Measurements from ENCODE around the gene CSHL1. TPM values are rescaled to one million over a fixed set of nuclear protein-coding genes. Genes with fewer than 3 reads are reported as not detected.
"Not testable (repeated sequence)": the region's sequence is repeated elsewhere in the genome, so short reads cannot be mapped to it uniquely, and the experiment has no call there.

Gene CSHL1
- total RNA-seq, 1 donor from 2014 or later = not detected

GRCh38 chr17:63927464-63928171, 16.6 kb upstream of the CSHL1 start:
- CTCF ChIA-PET = interaction anchor here (0.8 to 8.9 kb wide), 4 partner anchors 8 to 98 kb away, joined by 4 to 146 read pairs (median 44); partner anchors contain the start of gene GH1
- peak overlapping the region; percentile 98 for H3K4me3 Mint-ChIP-seq

GRCh38 chr17:63926164-63926563, 15.1 kb upstream of the CSHL1 start:
- H3K36me3 Mint-ChIP-seq (ENCODE audit: low read depth) = peaks cover 37% of the 10 kb centered on the region
- H3K9me3 Mint-ChIP-seq = no peaks in the 10 kb centered on the region
- no peak for TF ChIP-seq CTCF (IDR thresholded peaks at IDR 0.05)
- POLR2A ChIA-PET = interaction anchor here (0.5 to 19.1 kb wide), 10 partner anchors 8 to 729 kb away, joined by 3 to 837 read pairs (median 6); partner anchors contain the start of genes GH1 and ICAM2
- H3K27ac Mint-ChIP-seq = peak overlapping the region; percentile 96
- H3K4me3 Mint-ChIP-seq = peak overlapping the region; percentile 71
- H3K4me1 Mint-ChIP-seq = peaks cover 95% of the 10 kb centered on the region
- DNase-seq = no peak
- CTCF ChIA-PET = interaction anchor here (1.2 to 2.8 kb wide), 3 partner anchors 20 to 100 kb away, joined by 3 to 34 read pairs (median 6); no protein-coding TSS in a partner anchor
- intact Hi-C loops (cut with micrococcal nuclease) = no loop called here
- ATAC-seq (ENCODE audit: low read depth) = no peak
- no peaks in the 10 kb centered on the region for H3K27me3 Mint-ChIP-seq

More at GRCh38 chr17:63927464-63928171, 16.6 kb upstream of the CSHL1 start:
- ATAC-seq (ENCODE audit: low read depth) (peak; percentile 25), DNase-seq (peak; percentile 49)
- H3K27me3 Mint-ChIP-seq = no peaks in the 10 kb centered on the region
- peaks cover 87% of the 10 kb centered on the region for H3K4me1 Mint-ChIP-seq
- peak overlapping the region; percentile 96 for H3K27ac Mint-ChIP-seq
- POLR2A ChIA-PET = interaction anchor here (0.5 to 19.1 kb wide), 16 partner anchors 9 to 229 kb away, joined by 3 to 837 read pairs (median 4); partner anchors contain the start of genes DDX42, GH1 and ICAM2
- no peaks in the 10 kb centered on the region for H3K9me3 Mint-ChIP-seq
- intact Hi-C loops (cut with micrococcal nuclease) = no loop called here
- TF ChIP-seq CTCF (IDR thresholded peaks at IDR 0.05) = no peak
- peaks cover 46% of the 10 kb centered on the region for H3K36me3 Mint-ChIP-seq (ENCODE audit: low read depth)

- H3K4me3 Mint-ChIP-seq = peak overlapping the region; percentile 71
- H3K27ac Mint-ChIP-seq = peak overlapping the region; percentile 96
Observed at GRCh38 chr17:63925615-63926014, 14.6 kb upstream of the CSHL1 start.

GRCh38 chr17:63922402-63922801, 11.3 kb upstream of the CSHL1 start:
- H3K4me3 Mint-ChIP-seq = peak overlapping the region; percentile 71
- DNase-seq (peak; percentile 51), ATAC-seq (ENCODE audit: low read depth) (peak; percentile 51)
- H3K9me3 Mint-ChIP-seq; H3K36me3 Mint-ChIP-seq (ENCODE audit: low read depth); H3K27me3 Mint-ChIP-seq; intact Hi-C loops (cut with micrococcal nuclease): not testable (repeated sequence)
- POLR2A ChIA-PET = interaction anchor here (0.6 to 19.1 kb wide), 9 partner anchors 8 to 223 kb away, joined by 3 to 837 read pairs (median 4); partner anchors contain the start of genes CD79B and ICAM2
- peak overlapping the region; percentile 94 for H3K27ac Mint-ChIP-seq
- CTCF ChIA-PET = interaction anchor here (0.7 to 9.5 kb wide), 5 partner anchors 24 to 211 kb away, joined by 3 to 321 read pairs (median 7); partner anchors contain the start of gene ICAM2
- peaks cover 88% of the 10 kb centered on the region for H3K4me1 Mint-ChIP-seq

More at GRCh38 chr17:63925615-63926014, 14.6 kb upstream of the CSHL1 start:
- CTCF ChIA-PET = interaction anchor here (1.2 to 2.8 kb wide), 4 partner anchors 8 to 100 kb away, joined by 3 to 34 read pairs (median 5); no protein-coding TSS in a partner anchor
- peaks cover 32% of the 10 kb centered on the region for H3K36me3 Mint-ChIP-seq (ENCODE audit: low read depth)
- intact Hi-C loops (cut with micrococcal nuclease) = loop anchor here (1.0 kb wide), 1 partner anchor 8 kb away; no protein-coding TSS in a partner anchor
- TF ChIP-seq CTCF (IDR thresholded peaks at IDR 0.05) = no peak
- peak; percentile 85 for DNase-seq
- no peaks in the 10 kb centered on the region for H3K9me3 Mint-ChIP-seq
- POLR2A ChIA-PET = interaction anchor here (0.5 to 19.1 kb wide), 9 partner anchors 8 to 728 kb away, joined by 3 to 837 read pairs (median 7); partner anchors contain the start of genes GH1 and ICAM2
- H3K4me1 Mint-ChIP-seq = peaks cover 95% of the 10 kb centered on the region
- H3K27me3 Mint-ChIP-seq = no peaks in the 10 kb centered on the region
- peak; percentile 65 for ATAC-seq (ENCODE audit: low read depth)

GRCh38 chr17:63920779-63921178, 9.7 kb upstream of the CSHL1 start:
- H3K27me3 Mint-ChIP-seq; H3K36me3 Mint-ChIP-seq (ENCODE audit: low read depth); intact Hi-C loops (cut with micrococcal nuclease); H3K9me3 Mint-ChIP-seq: not testable (repeated sequence)
- H3K4me1 Mint-ChIP-seq = peaks cover 88% of the 10 kb centered on the region
- peak overlapping the region; percentile 87 for H3K27ac Mint-ChIP-seq
- peak; percentile 49 for DNase-seq
- peak; percentile 37 for ATAC-seq (ENCODE audit: low read depth)
- ChIA-PET POLR2A (interaction anchor here (0.7 to 19.1 kb wide), 11 partner anchors 9 to 213 kb away, joined by 4 to 837 read pairs (median 17); partner anchors contain the start of genes CD79B, ERN1 and ICAM2), CTCF (interaction anchor here (1.5 to 12.3 kb wide), 11 partner anchors 9 to 212 kb away, joined by 6 to 321 read pairs (median 46); partner anchors contain the start of genes CD79B, CSHL1, ERN1 and ICAM2)
- peak overlapping the region; percentile 59 for H3K4me3 Mint-ChIP-seq

GRCh38 chr17:63920050-63920449, 9.0 kb upstream of the CSHL1 start:
- CTCF ChIA-PET = interaction anchor here (0.8 to 12.3 kb wide), 17 partner anchors 9 to 212 kb away, joined by 3 to 321 read pairs (median 12); partner anchors contain the start of genes CD79B, CSHL1, ERN1 and ICAM2
- H3K27ac Mint-ChIP-seq = peak overlapping the region; percentile 87
- intact Hi-C loops (cut with micrococcal nuclease); H3K27me3 Mint-ChIP-seq; H3K9me3 Mint-ChIP-seq; DNase-seq; ATAC-seq (ENCODE audit: low read depth); H3K36me3 Mint-ChIP-seq (ENCODE audit: low read depth): not testable (repeated sequence)
- POLR2A ChIA-PET = interaction anchor here (0.6 to 19.1 kb wide), 19 partner anchors 10 to 953 kb away, joined by 3 to 837 read pairs (median 8); partner anchors contain the start of genes CD79B, ERN1, ICAM2 and PRR29
- peaks cover 86% of the 10 kb centered on the region for H3K4me1 Mint-ChIP-seq
- peak overlapping the region; percentile 69 for H3K4me3 Mint-ChIP-seq
